GM12878 (cell line): ENCODE measurements around the gene PTH2R. TPM values are rescaled to one million over a fixed set of nuclear protein-coding genes. Genes with fewer than 3 reads are reported as not detected.

Experiments used
- ATAC-seq: fragments of 200-7000 bp; cut with Tn5 transposase; 3 replicates; pipeline ENCODE4 v1.9.1; 2020; ENCODE audit warnings: mild to moderate bottlenecking, moderate library complexity
- BruUV-seq: library from RNA; stranded (reverse); fragments of 400-500 nt; replicated peaks from 2 replicates; lab custom pipeline; 2021; lab: Mats Ljungman, UMichigan
- CTCF ChIA-PET: fragments of 300-600 bp; sonication (Branson Sonifier 250); formaldehyde crosslinking; extraction: SDS; loops from one replicate; lab custom pipeline; 2021; ENCODE audit warnings: inconsistent platforms; lab: Yijun Ruan, JAX
- POLR2A ChIA-PET: fragments of 350-600 bp; formaldehyde crosslinking; extraction: SDS; loops from one replicate; lab custom pipeline; 2021; ENCODE audit warnings: inconsistent platforms; lab: Charles Lee
- RAD21 ChIA-PET: fragments of 300-600 bp; sonication (Branson Sonifier 250); formaldehyde crosslinking; loops from one replicate; lab custom pipeline; 2023; ENCODE audit warnings: antibody characterized with exemption; ENCODE audit not compliant: unreplicated experiment; lab: Charles Lee
- SMC1A ChIA-PET: fragments of 300-600 bp; sonication (Branson Sonifier 250); formaldehyde crosslinking; loops from one replicate; lab custom pipeline; 2023; ENCODE audit not compliant: unreplicated experiment, uncharacterized antibody; lab: Charles Lee
- DNase-seq: peaks from one replicate; pipeline ENCODE4 v3.0.0-alpha.2; 2011; ENCODE audit warnings: low read depth, low spot score
- FAIRE-seq: peaks from 3 replicates; lab custom pipeline; 2011; peaks lifted over from hg19 to GRCh38; lab: Jason Lieb, UNC
- H2AFZ ChIP-seq: 2 replicates; pipeline ENCODE4 v1.6.0; 2011; ENCODE audit warnings: low read depth, low read length, control low read depth; ENCODE audit not compliant: control insufficient read depth
- H3K27ac ChIP-seq: 2 replicates; pipeline ENCODE4 v1.5.1; 2011; ENCODE audit warnings: control low read depth; ENCODE audit not compliant: control insufficient read depth, insufficient read depth
- H3K27me3 ChIP-seq, 2 experiments: replicated peaks in 1 of 2; 2 replicates each; pipeline versions ENCODE4 v1.6.0 to v1.6.1; 2011; ENCODE audit warnings: low read length in 1 of 2; ENCODE audit not compliant: control insufficient read depth in 2 of 2, insufficient read depth in 2 of 2
- H3K36me3 ChIP-seq, 2 experiments: 2 replicates each; pipeline ENCODE4 v1.5.1; 2011; ENCODE audit warnings: low read length in 1 of 2; ENCODE audit not compliant: control insufficient read depth in 2 of 2, insufficient read depth in 2 of 2
- H3K4me1 ChIP-seq: 2 replicates; pipeline ENCODE4 v1.6.1; 2011; ENCODE audit warnings: mild to moderate bottlenecking, low read length, moderate library complexity, mixed read lengths; ENCODE audit not compliant: control insufficient read depth, insufficient read depth
- H3K4me2 ChIP-seq: 2 replicates; pipeline ENCODE4 v1.6.0; 2011; ENCODE audit warnings: control low read depth; ENCODE audit not compliant: control insufficient read depth, insufficient read depth
- H3K4me3 ChIP-seq: fragments of 200-600 bp; sonication (generic); 2 replicates; pipeline ENCODE4 v1.5.1; 2016
- H3K79me2 ChIP-seq: 2 replicates; pipeline ENCODE4 v1.6.0; 2011; ENCODE audit warnings: low read length; ENCODE audit not compliant: control insufficient read depth, insufficient read depth
- H3K9ac ChIP-seq: 2 replicates; pipeline ENCODE4 v1.8.0; 2011; ENCODE audit warnings: low read length, control low read depth, mixed read lengths; ENCODE audit not compliant: control insufficient read depth, insufficient read depth
- H3K9me3 ChIP-seq: replicated peaks from 3 replicates; pipeline ENCODE4 v1.5.1; 2011; ENCODE audit warnings: mild to moderate bottlenecking, low read length; ENCODE audit not compliant: control insufficient read depth, insufficient read depth
- H4K20me1 ChIP-seq: 2 replicates; pipeline ENCODE4 v1.6.0; 2011; ENCODE audit not compliant: control insufficient read depth, insufficient read depth
- BHLHE40 ChIP-seq, 2 experiments: fragments of 450-650 bp in 1 of 2; IDR thresholded peaks; 2 replicates each; pipeline ENCODE4 v1.6.1; 2011 to 2017; ENCODE audit warnings: low read depth in 2 of 2, borderline replicate concordance in 1 of 2, improper control_type of control experiment in 1 of 2, low read length in 1 of 2, mild to moderate bottlenecking in 1 of 2
- FOS ChIP-seq: IDR thresholded peaks from 3 replicates; pipeline ENCODE4 v1.6.1; 2011; ENCODE audit warnings: borderline replicate concordance; ENCODE audit not compliant: insufficient read length; ENCODE audit errors: extremely low read depth
- KAT2A ChIP-seq: conservative IDR thresholded peaks from 2 replicates; pipeline ENCODE4 v1.6.1; 2011; ENCODE audit warnings: low read depth, low read length; ENCODE audit not compliant: control insufficient read depth
- MEF2A ChIP-seq: IDR thresholded peaks from 2 replicates; pipeline ENCODE4 v1.6.1; 2011; ENCODE audit warnings: low read depth, mild to moderate bottlenecking, low read length, moderate library complexity; ENCODE audit not compliant: insufficient read depth
- NFIC ChIP-seq: IDR thresholded peaks from 2 replicates; pipeline ENCODE4 v1.6.1; 2012; ENCODE audit warnings: low read depth, mild to moderate bottlenecking, inconsistent platforms, low read length, moderate library complexity
- NR2C2 ChIP-seq: IDR thresholded peaks from 2 replicates; pipeline ENCODE4 v1.6.1; 2011; ENCODE audit warnings: borderline replicate concordance, low read depth; ENCODE audit not compliant: control insufficient read depth, insufficient read length
- PAX5 ChIP-seq: IDR thresholded peaks from 2 replicates; pipeline ENCODE4 v1.6.1; 2011; ENCODE audit warnings: low read depth, low read length, borderline replicate concordance
- SPI1 ChIP-seq: IDR thresholded peaks from 2 replicates; pipeline ENCODE4 v1.6.1; 2011; ENCODE audit warnings: low read depth, mild to moderate bottlenecking, low read length, moderate library complexity, borderline replicate concordance; ENCODE audit not compliant: insufficient read depth
- SUPT20H ChIP-seq: IDR thresholded peaks from 2 replicates; pipeline ENCODE4 v1.6.1; 2011; ENCODE audit warnings: low read depth, mild to moderate bottlenecking, low read length, moderate library complexity, borderline replicate concordance; ENCODE audit not compliant: control insufficient read depth
- TCF7 ChIP-seq: IDR thresholded peaks from 2 replicates; pipeline ENCODE4 v1.6.1; 2014; ENCODE audit warnings: antibody characterized with exemption, borderline replicate concordance
- ZZZ3 ChIP-seq: IDR thresholded peaks from 2 replicates; pipeline ENCODE4 v1.6.1; 2011; ENCODE audit warnings: low read depth; ENCODE audit not compliant: control insufficient read depth, insufficient read length
- WGBS: methylation state at CpG from one replicate; pipeline ENCODE4 v1.1.6; 2016; ENCODE audit warnings: low lambda C conversion rate; ENCODE audit not compliant: insufficient replicate concordance, insufficient coverage; ENCODE audit errors: missing lambda C conversion rate; 5-methylcytosine and 5-hydroxymethylcytosine counted together
- in situ Hi-C: fragments of 300-500 bp; cut with MboI; formaldehyde crosslinking; loops from 9 replicates; pipeline ENCODE4 v1.14.3; 2018; ENCODE audit warnings: mixed read lengths
- intact Hi-C: fragments of 100-400 bp; cut with micrococcal nuclease; formaldehyde crosslinking; loops from one replicate; pipeline ENCODE4 v1.14.2; 2022; ENCODE audit not compliant: unreplicated experiment
- polyA plus RNA-seq, 11 experiments: library from polyadenylated mRNA; depleted of rRNA in 4 of 11; unstranded in 6 of 11; stranded (reverse) in 5 of 11; fragments of >200 nt; fragmentation: Nextera tagmentation in 4 of 11; fragmentation: Illumina TruSeq in 1 of 11; extraction: Ambion mirVana in 4 of 11; extraction: Trizol in 1 of 11; gene quantifications; 1 replicate in 1 of 11; 2 replicates in 10 of 11; pipeline versions ENCODE4 v1.2.1 to v1.2.3, GENCODE V29; 2011 to 2016; ENCODE audit warnings: inconsistent platforms in 2 of 11, missing spikeins in 2 of 11, low read depth in 1 of 11
- total RNA-seq, 4 experiments: library from RNA; depleted of rRNA in 3 of 4; stranded (reverse); fragments of >200 nt in 3 of 4; fragmentation: Illumina TruSeq in 1 of 4; extraction: Trizol in 1 of 4; gene quantifications; 2 replicates each; pipeline versions ENCODE4 v1.2.1 to v1.2.3, GENCODE V29; 2013 to 2021
- TF ChIP-seq, protein P1 (sequence below): fragments of 150-350 bp; IDR thresholded peaks from 2 replicates; pipeline ENCODE4 v1.6.1; 2016; ENCODE audit warnings: low read depth, low read length

PTH2R gene
- total and polyA plus RNA-seq, 10 of the 15 experiments (the other 5 are each of a cell fraction or from before 2014, with no cell fraction given) = 0.01 to 0.06 (median 0.03) TPM; not detected in 7

DNA sequence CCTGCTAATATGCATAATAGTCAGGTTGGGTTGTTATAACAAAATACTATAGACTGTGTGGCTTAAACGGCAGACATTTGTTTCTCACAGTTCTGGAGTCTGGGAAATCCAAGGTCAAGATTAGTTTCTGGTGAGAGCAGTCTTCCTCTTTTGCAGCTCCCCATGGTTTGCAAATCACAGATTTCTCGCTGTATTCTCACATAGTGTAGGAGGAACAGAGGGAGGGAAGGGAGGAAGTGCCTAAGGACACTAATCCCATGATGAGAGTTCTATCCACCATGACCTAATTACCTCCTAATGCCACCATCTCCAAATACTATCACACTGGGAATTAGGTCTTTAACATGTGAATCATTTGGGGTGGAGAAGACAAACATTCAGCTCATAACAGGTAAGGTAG lies 20.1 kb upstream of the PTH2R start:
- ATAC-seq = no peak
- BruUV-seq = no TSS peak
- Histone ChIP-seq H3K9ac (no peak overlapping the region), H2AFZ (no peak overlapping the region), H3K36me3 (no peaks in the 10 kb centered on the region), H3K4me2 (no peak overlapping the region), H3K9me3 (no peaks in the 10 kb centered on the region), H3K27me3 (peaks cover 0 to 4% of the 10 kb centered on the region in 2 experiments; a peak in 1 of 4 replicates), H3K4me1 (no peaks in the 10 kb centered on the region), H3K4me3 (no peak overlapping the region)
- RAD21 ChIA-PET = no interaction called here
- 0% methylated on average over 2 of the region's 2 CpGs for WGBS
- CTCF ChIA-PET = interaction anchor here (0.7 to 1.9 kb wide), 2 partner anchors 13 to 113 kb away, joined by 3 to 6 read pairs; no protein-coding TSS in a partner anchor
- POLR2A ChIA-PET = no interaction called here
- SMC1A ChIA-PET = interaction anchor here (0.8 to 1.2 kb wide), 3 partner anchors 10 to 20 kb away, joined by 3 read pairs; no protein-coding TSS in a partner anchor
- TF ChIP-seq PAX5 (no peak), TCF7 (no peak), FOS (no peak), SPI1 (no peak), ZZZ3 (no peak), KAT2A (no peak), BHLHE40 (IDR thresholded peaks at IDR 0.05; ENCODE audit: borderline replicate concordance in 1 of 2, low read depth in 2 of 2, low read length in 1 of 2) (no peak), SUPT20H (no peak), NR2C2 (no peak), NFIC (no peak), MEF2A (no peak)
- TF ChIP-seq, protein P1, sequence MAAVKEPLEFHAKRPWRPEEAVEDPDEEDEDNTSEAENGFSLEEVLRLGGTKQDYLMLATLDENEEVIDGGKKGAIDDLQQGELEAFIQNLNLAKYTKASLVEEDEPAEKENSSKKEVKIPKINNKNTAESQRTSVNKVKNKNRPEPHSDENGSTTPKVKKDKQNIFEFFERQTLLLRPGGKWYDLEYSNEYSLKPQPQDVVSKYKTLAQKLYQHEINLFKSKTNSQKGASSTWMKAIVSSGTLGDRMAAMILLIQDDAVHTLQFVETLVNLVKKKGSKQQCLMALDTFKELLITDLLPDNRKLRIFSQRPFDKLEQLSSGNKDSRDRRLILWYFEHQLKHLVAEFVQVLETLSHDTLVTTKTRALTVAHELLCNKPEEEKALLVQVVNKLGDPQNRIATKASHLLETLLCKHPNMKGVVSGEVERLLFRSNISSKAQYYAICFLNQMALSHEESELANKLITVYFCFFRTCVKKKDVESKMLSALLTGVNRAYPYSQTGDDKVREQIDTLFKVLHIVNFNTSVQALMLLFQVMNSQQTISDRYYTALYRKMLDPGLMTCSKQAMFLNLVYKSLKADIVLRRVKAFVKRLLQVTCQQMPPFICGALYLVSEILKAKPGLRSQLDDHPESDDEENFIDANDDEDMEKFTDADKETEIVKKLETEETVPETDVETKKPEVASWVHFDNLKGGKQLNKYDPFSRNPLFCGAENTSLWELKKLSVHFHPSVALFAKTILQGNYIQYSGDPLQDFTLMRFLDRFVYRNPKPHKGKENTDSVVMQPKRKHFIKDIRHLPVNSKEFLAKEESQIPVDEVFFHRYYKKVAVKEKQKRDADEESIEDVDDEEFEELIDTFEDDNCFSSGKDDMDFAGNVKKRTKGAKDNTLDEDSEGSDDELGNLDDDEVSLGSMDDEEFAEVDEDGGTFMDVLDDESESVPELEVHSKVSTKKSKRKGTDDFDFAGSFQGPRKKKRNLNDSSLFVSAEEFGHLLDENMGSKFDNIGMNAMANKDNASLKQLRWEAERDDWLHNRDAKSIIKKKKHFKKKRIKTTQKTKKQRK = no peak
- TF ChIP-seq, all 136 proteins: peak for 0
- FAIRE-seq (no peak), DNase-seq (no peak)
- Histone ChIP-seq H3K27ac (no peak overlapping the region), H4K20me1 (no peaks in the 10 kb centered on the region), H3K79me2 (no peaks in the 10 kb centered on the region)
- in situ Hi-C loops (loop anchor here (25.0 kb wide), 2 partner anchors 1176 to 1801 kb away; no protein-coding TSS in a partner anchor), intact Hi-C loops (no loop called here)
